HFF-Myc (cell line): ENCODE results near the gene KCTD3.

Experiments
- DNase-seq: peaks from one replicate; pipeline ENCODE4 v3.0.0-alpha.2; 2011; ENCODE audit warnings: low read depth; ENCODE audit errors: extremely low read depth
- H3K4me3 ChIP-seq: replicated peaks from 2 replicates; pipeline ENCODE4 v1.5.1; 2011; ENCODE audit warnings: low read depth, mild to moderate bottlenecking, control low read depth, low read length
- CTCF ChIP-seq: IDR thresholded peaks from 2 replicates; pipeline ENCODE4 v1.5.1; 2012; ENCODE audit warnings: mild to moderate bottlenecking, low read depth, low read length, control low read depth; ENCODE audit errors: missing control alignments

The KCTD3 gene

GRCh38 chr1:215568299-215568692 lies 1.2 kb downstream of the KCTD3 start:
- peak; percentile 24 for DNase-seq
- TF ChIP-seq CTCF: no peak
- peak overlapping the region; percentile 59 for H3K4me3 ChIP-seq

- DNase-seq: no peak
- TF ChIP-seq CTCF: no peak
- H3K4me3 ChIP-seq: no peak overlapping the region
These were observed 3.1 kb downstream of the KCTD3 start for GRCh38 chr1:215569986-215570824.

GRCh38 chr1:215581896-215582295 lies 14.8 kb downstream of the KCTD3 start:
- peak; percentile 2 for TF ChIP-seq CTCF
- DNase-seq: no peak
- no peak overlapping the region for H3K4me3 ChIP-seq

- DNase-seq: no peak
- H3K4me3 ChIP-seq: no peak overlapping the region
- no peak for TF ChIP-seq CTCF
These were observed 16.2 kb downstream of the KCTD3 start for GRCh38 chr1:215583185-215583749.

- H3K4me3 ChIP-seq: no peak overlapping the region
- DNase-seq: no peak
- TF ChIP-seq CTCF: no peak
These were observed 17.3 kb downstream of the KCTD3 start for GRCh38 chr1:215584389-215584788.

- no peak for DNase-seq
- no peak for TF ChIP-seq CTCF
- H3K4me3 ChIP-seq: no peak overlapping the region
These were observed 22.7 kb downstream of the KCTD3 start for GRCh38 chr1:215589650-215590435.
